NCI-H1092 treated with DMSO at 0.1 percent for 48 hours (cell line): ENCODE data around the gene FAM222A.

Experiments used
- DNase-seq: peaks from one replicate; lab custom pipeline; 2025; lab: John Stamatoyannopoulos, UW

FAM222A gene

GRCh38 chr12:109802828-109803227 is 89.2 kb downstream of the FAM222A start:
- no peak for DNase-seq

- DNase-seq: no peak
Measured at GRCh38 chr12:109803678-109804077, 90.1 kb downstream of the FAM222A start.

- peak; percentile 24 for DNase-seq
Measured at GRCh38 chr12:109804820-109805761, 91.5 kb downstream of the FAM222A start.

- no peak for DNase-seq
Measured at GRCh38 chr12:109807954-109808643, 94.5 kb downstream of the FAM222A start.

GRCh38 chr12:109808876-109809646 is 95.4 kb downstream of the FAM222A start:
- DNase-seq: no peak

- DNase-seq: no peak
Measured at GRCh38 chr12:109810954-109811623, 97.5 kb downstream of the FAM222A start.

GRCh38 chr12:109811624-109811995 is 98.0 kb downstream of the FAM222A start:
- no peak for DNase-seq

- DNase-seq: no peak
Measured at GRCh38 chr12:109813810-109814416, 100.3 kb downstream of the FAM222A start.

- DNase-seq: no peak
Measured at GRCh38 chr12:109814600-109815150, 101.0 kb downstream of the FAM222A start.

GRCh38 chr12:109815225-109815624 is 101.6 kb downstream of the FAM222A start:
- DNase-seq: no peak

- DNase-seq: no peak
Measured at GRCh38 chr12:109815757-109816617, 102.4 kb downstream of the FAM222A start.

GRCh38 chr12:109816870-109817269 is 103.2 kb downstream of the FAM222A start:
- DNase-seq: no peak

GRCh38 chr12:109817627-109818231 is 104.1 kb downstream of the FAM222A start:
- no peak for DNase-seq

GRCh38 chr12:109818253-109818652 is 104.6 kb downstream of the FAM222A start:
- no peak for DNase-seq

GRCh38 chr12:109818905-109819500 is 105.4 kb downstream of the FAM222A start:
- DNase-seq: no peak
